Right lobe of liver (tissue), 4 donors: ENCODE data around the gene CAMK2D.

Experiments used
- POLR2A ChIP-seq: fragments of 450-650 bp; IDR thresholded peaks from one replicate; pipeline ENCODE4 v1.6.1; 2017; ENCODE audit warnings: antibody characterized with exemption, mild to moderate bottlenecking
- TF ChIP-seq, protein P1 (sequence below), 4 donors: fragments of 200-600 bp in 3 of 4; fragments of 450-650 bp in 1 of 4; IDR thresholded peaks; one replicate each; pipeline versions ENCODE4 v1.5.1 to v1.8.0; 2016 to 2022; ENCODE audit warnings: antibody characterized with exemption in 4 of 4, mild to moderate bottlenecking in 2 of 4
- donor health status: DM: no; HTN: no; CAD: no.
- donor health status: DM: no; HTN: no; CAD: no.
- donor health status: DM: no; HTN: yes; CAD: no.

DNA sequence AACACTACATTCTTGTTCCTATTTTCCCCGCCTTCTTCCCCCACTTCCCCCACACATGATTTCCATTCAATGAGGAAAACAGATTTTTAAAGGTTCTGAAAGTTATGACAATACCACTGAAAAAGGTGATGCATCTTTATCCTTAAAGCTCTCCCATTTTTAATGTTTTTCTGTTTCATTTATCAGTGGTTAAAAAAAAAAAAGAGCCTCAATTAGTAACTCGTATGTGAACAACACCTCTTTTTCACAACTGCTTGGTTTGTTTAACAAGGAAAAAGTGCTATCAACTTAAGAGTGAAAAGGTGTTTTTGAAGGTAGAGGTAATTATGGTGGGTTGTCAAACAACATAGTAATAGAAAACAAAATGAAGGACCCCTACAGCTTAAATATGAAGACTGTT, 8.2 kb upstream of the CAMK2D start:
- TF ChIP-seq, protein P1, sequence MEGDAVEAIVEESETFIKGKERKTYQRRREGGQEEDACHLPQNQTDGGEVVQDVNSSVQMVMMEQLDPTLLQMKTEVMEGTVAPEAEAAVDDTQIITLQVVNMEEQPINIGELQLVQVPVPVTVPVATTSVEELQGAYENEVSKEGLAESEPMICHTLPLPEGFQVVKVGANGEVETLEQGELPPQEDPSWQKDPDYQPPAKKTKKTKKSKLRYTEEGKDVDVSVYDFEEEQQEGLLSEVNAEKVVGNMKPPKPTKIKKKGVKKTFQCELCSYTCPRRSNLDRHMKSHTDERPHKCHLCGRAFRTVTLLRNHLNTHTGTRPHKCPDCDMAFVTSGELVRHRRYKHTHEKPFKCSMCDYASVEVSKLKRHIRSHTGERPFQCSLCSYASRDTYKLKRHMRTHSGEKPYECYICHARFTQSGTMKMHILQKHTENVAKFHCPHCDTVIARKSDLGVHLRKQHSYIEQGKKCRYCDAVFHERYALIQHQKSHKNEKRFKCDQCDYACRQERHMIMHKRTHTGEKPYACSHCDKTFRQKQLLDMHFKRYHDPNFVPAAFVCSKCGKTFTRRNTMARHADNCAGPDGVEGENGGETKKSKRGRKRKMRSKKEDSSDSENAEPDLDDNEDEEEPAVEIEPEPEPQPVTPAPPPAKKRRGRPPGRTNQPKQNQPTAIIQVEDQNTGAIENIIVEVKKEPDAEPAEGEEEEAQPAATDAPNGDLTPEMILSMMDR (IDR thresholded peaks at IDR 0.05) = no peak
- no peak for TF ChIP-seq POLR2A
